H1 (cell line): ENCODE measurements around the gene CRAT. TPM values are rescaled to one million over a fixed set of nuclear protein-coding genes. Genes with fewer than 3 reads are reported as not detected.

Experiments used
- PHF8 ChIP-seq: fragments of 200-600 bp; sonication (generic); conservative IDR thresholded peaks from 2 replicates; pipeline ENCODE4 v1.7.1; 2012; ENCODE audit warnings: low read depth, mild to moderate bottlenecking, inconsistent platforms, low read length, moderate library complexity
- POU5F1 ChIP-seq: IDR thresholded peaks from 2 replicates; pipeline ENCODE4 v1.6.1; 2011; ENCODE audit warnings: low read depth, mild to moderate bottlenecking, low read length, moderate library complexity
- SP2 ChIP-seq: IDR thresholded peaks from 2 replicates; pipeline ENCODE4 v1.6.1; 2012; ENCODE audit warnings: mild to moderate bottlenecking, low read length, inconsistent platforms
- TAF1 ChIP-seq: IDR thresholded peaks from 2 replicates; pipeline ENCODE4 v1.6.1; 2011; ENCODE audit warnings: mild to moderate bottlenecking, low read depth, low read length
- TCF12 ChIP-seq: IDR thresholded peaks from 2 replicates; pipeline ENCODE4 v1.6.1; 2011; ENCODE audit warnings: low read depth, mild to moderate bottlenecking, low read length
- polyA plus RNA-seq, 7 experiments: library from polyadenylated mRNA; depleted of rRNA in 3 of 7; stranded (reverse) in 5 of 7; unstranded in 2 of 7; fragments of >200 nt in 5 of 7; fragments of 200-250 nt in 2 of 7; gene quantifications; 1 replicate in 5 of 7; 2 replicates in 1 of 7; 4 replicates in 1 of 7; pipeline versions ENCODE4 v1.2.1 to v1.2.3, GENCODE V29; 2011 to 2013; ENCODE audit warnings: missing spikeins in 2 of 7, mixed read lengths in 2 of 7
- total RNA-seq: library from RNA; stranded (reverse); fragmentation: NEBNext Ultra II Directional; extraction: Animal tissue kit (Norgen Biotek cat#: 25700); gene quantifications from 2 replicates; pipeline ENCODE4 v1.2.1, GENCODE V29; 2021
- TF ChIP-seq, protein P1 (sequence below): IDR thresholded peaks from 2 replicates; pipeline ENCODE4 v1.6.1; 2011; ENCODE audit warnings: low read depth, mild to moderate bottlenecking, low read length; ENCODE audit not compliant: insufficient read depth

CRAT gene
- total and polyA plus RNA-seq, 2 of the 8 experiments (the other 6 are each of a cell fraction or from before 2014, with no cell fraction given), result 8.2 to 17.3 TPM

DNA sequence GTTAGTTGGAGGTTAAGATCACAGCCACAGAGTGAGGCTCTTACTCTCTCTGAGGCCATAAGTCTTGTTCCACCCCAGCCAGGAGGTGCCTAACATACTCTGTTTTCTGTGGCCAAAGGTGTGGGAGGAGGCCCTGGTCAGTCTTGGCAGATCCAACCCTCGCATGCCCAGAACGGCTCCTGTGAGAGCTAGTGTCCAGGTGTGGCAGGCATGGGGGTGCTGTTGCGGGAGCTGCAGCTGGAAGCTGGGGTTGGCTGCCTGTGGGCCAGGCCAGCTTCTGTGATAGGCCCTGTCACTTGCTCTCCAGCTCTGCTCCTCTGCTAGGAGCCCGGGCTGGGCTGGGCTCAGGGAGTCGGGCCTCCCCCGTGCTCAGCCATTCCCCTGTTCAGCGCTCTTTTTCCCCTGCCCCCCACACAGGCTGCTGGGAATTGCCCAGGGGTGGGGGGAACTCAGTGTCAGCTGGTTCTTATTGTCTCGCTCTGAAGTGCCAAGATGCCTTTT lies 35.9 kb upstream of the CRAT start (continued):
- TF ChIP-seq TAF1 (no peak), POU5F1 (no peak), TCF12 (no peak), PHF8 (no peak), SP2 (no peak)
- TF ChIP-seq, protein P1, sequence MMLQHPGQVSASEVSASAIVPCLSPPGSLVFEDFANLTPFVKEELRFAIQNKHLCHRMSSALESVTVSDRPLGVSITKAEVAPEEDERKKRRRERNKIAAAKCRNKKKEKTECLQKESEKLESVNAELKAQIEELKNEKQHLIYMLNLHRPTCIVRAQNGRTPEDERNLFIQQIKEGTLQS, result no peak
